GM12892 (cell line): Measurements from ENCODE around the gene SAAL1.
"Not testable (repeated sequence)": the region's sequence is repeated elsewhere in the genome, so short reads cannot be mapped to it uniquely, and the experiment has no call there.

Experiments used
- POLR2A ChIP-seq: IDR thresholded peaks from 2 replicates; pipeline ENCODE4 v1.6.1; 2011; ENCODE audit warnings: low read depth, low read length, control low read depth
- POLR2AphosphoS5 ChIP-seq: IDR thresholded peaks from 2 replicates; pipeline ENCODE4 v1.6.1; 2011; ENCODE audit warnings: low read depth, low read length, control low read depth
- TAF1 ChIP-seq: IDR thresholded peaks from 2 replicates; pipeline ENCODE4 v1.6.1; 2011; ENCODE audit warnings: low read depth, mild to moderate bottlenecking, control low read depth, low read length, borderline replicate concordance

GRCh38 chr11:18121331-18121828, 15.5 kb upstream of the SAAL1 start:
- TF ChIP-seq POLR2AphosphoS5, TAF1, POLR2A: not testable (repeated sequence)
